Measurements from ENCODE around the gene MSMB.

Gene MSMB

DNA sequence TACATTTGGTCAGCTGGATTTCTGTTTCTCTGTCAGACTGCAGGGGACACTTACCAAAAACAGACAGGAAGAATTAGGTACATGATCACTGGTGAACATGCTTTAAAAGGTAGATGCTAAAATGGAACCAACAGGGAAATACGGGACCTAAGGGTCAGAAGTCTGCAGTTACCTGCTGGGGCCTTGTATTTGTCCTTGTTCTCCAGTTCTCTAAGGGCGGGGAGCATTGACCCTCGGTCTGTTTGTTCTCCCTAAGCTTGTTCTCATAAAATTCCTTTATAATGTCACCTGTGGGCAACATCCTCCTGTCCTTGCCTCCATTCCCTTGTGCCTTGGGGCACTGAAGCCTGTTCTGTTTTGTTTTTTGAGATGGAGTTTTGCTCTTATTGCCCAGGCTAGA is 29.8 kb upstream of the MSMB start:
- no peak overlapping the region for H3K9ac ChIP-seq (ENCODE audit: low read length)
- no peaks in the 10 kb centered on the region for H3K9me3 ChIP-seq (ENCODE audit: insufficient read depth, low read length)
- no peaks in the 10 kb centered on the region for H3K9me2 ChIP-seq (replicated peaks; ENCODE audit: insufficient read depth, low read length)
- H2AFZ ChIP-seq (ENCODE audit: low read depth, low read length, severe bottlenecking) = no peak overlapping the region
- H3K27me3 ChIP-seq (ENCODE audit: low read length) = no peaks in the 10 kb centered on the region
- H3K27ac ChIP-seq (ENCODE audit: low read depth, low read length) = no peak overlapping the region
- H3K79me2 ChIP-seq (ENCODE audit: insufficient read depth, low read length) = no peaks in the 10 kb centered on the region
- no peaks in the 10 kb centered on the region for H3K36me3 ChIP-seq (ENCODE audit: low read length)
- no peak overlapping the region for H3K4me2 ChIP-seq (ENCODE audit: low read depth, low read length, poor library complexity, severe bottlenecking)
- no peaks in the 10 kb centered on the region for H4K20me1 ChIP-seq (ENCODE audit: low read depth, low read length)
- no peak overlapping the region for H3K4me3 ChIP-seq (ENCODE audit: insufficient read depth, low read length, poor library complexity, severe bottlenecking)
- no peaks in the 10 kb centered on the region for H3F3A ChIP-seq (ENCODE audit: insufficient read depth)
- TF ChIP-seq, protein P1, sequence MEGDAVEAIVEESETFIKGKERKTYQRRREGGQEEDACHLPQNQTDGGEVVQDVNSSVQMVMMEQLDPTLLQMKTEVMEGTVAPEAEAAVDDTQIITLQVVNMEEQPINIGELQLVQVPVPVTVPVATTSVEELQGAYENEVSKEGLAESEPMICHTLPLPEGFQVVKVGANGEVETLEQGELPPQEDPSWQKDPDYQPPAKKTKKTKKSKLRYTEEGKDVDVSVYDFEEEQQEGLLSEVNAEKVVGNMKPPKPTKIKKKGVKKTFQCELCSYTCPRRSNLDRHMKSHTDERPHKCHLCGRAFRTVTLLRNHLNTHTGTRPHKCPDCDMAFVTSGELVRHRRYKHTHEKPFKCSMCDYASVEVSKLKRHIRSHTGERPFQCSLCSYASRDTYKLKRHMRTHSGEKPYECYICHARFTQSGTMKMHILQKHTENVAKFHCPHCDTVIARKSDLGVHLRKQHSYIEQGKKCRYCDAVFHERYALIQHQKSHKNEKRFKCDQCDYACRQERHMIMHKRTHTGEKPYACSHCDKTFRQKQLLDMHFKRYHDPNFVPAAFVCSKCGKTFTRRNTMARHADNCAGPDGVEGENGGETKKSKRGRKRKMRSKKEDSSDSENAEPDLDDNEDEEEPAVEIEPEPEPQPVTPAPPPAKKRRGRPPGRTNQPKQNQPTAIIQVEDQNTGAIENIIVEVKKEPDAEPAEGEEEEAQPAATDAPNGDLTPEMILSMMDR (IDR thresholded peaks at IDR 0.05; ENCODE audit: insufficient read depth, low read length, poor library complexity, severe bottlenecking) = no peak
- TF ChIP-seq EZH2phosphoT487 (conservative IDR thresholded peaks at IDR 0.05; ENCODE audit: low read length) = no peak

DNA sequence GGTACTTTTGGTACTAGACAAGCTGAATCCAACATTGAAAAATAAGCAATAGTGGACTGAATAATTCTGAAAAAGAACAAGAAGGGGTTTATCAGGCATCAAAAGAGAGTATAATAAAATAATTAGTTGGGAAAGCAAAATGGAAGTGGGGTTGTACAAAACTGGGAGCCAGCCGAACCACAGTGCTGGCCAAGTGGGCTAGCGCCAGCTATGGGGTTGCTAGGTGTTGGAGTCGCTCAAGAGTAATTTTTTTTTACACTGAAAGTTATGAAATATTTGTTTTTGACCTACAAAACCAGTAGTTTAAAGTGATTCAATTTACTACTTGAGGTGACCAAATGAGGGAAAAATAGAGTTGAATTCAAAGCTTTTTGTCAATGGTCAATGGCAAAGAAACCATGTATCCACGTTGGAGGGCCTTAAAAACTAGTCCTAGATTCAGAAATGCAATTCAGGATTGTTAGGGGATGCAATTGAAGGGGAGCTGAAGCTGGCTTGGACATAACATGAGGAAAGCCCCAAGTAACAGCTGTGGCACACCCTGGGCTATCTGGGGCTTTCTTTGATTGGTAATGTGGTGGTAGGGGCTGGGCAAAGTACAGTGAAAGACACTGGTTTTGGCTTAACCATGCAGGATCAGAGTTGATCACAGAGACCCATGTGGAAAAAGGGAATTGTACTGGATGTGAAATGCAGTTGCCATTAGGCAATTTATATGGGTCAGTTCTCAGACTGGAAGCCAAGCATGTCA is 28.3 kb upstream of the MSMB start:
- H3F3A ChIP-seq (ENCODE audit: insufficient read depth) = no peaks in the 10 kb centered on the region
- no peak overlapping the region for H3K4me3 ChIP-seq (ENCODE audit: insufficient read depth, low read length, poor library complexity, severe bottlenecking)
- TF ChIP-seq, protein P1 (IDR thresholded peaks at IDR 0.05; ENCODE audit: insufficient read depth, low read length, poor library complexity, severe bottlenecking) = no peak
- no peak for TF ChIP-seq EZH2phosphoT487 (conservative IDR thresholded peaks at IDR 0.05; ENCODE audit: low read length)
- H3K27ac ChIP-seq (ENCODE audit: low read depth, low read length) = no peak overlapping the region
- H3K27me3 ChIP-seq (ENCODE audit: low read length) = no peaks in the 10 kb centered on the region
- no peak overlapping the region for H2AFZ ChIP-seq (ENCODE audit: low read depth, low read length, severe bottlenecking)
- no peak overlapping the region for H3K9ac ChIP-seq (ENCODE audit: low read length)
- no peaks in the 10 kb centered on the region for H4K20me1 ChIP-seq (ENCODE audit: low read depth, low read length)
- no peaks in the 10 kb centered on the region for H3K9me3 ChIP-seq (ENCODE audit: insufficient read depth, low read length)
- no peaks in the 10 kb centered on the region for H3K79me2 ChIP-seq (ENCODE audit: insufficient read depth, low read length)
- H3K36me3 ChIP-seq (ENCODE audit: low read length) = no peaks in the 10 kb centered on the region
- H3K4me2 ChIP-seq (ENCODE audit: low read depth, low read length, poor library complexity, severe bottlenecking) = no peak overlapping the region
- H3K9me2 ChIP-seq (replicated peaks; ENCODE audit: insufficient read depth, low read length) = no peaks in the 10 kb centered on the region

DNA sequence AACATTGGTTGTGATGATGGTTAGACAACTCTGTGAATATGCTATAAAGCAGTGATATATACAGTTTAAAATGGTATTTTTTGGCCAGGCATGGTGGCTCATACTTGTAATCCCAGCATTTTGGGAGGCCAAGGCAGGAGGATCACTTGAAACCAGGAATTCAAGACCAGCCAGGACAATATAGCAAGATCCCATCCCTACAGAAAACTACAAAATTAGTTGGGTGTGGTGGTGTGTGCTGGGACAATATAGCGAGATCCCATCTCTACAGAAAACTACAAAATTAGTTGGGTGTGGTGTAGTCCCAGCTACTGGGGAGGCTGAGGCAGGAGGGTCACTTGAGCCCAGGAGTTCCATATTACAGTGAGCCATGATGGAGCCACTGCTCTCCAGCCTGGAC is 27.5 kb upstream of the MSMB start:
- no peaks in the 10 kb centered on the region for H4K20me1 ChIP-seq (ENCODE audit: low read depth, low read length)

More for the DNA sequence above, 27.5 kb upstream of the MSMB start:
- H3K27me3 ChIP-seq (ENCODE audit: low read length) = no peaks in the 10 kb centered on the region
- H3K36me3 ChIP-seq (ENCODE audit: low read length) = no peaks in the 10 kb centered on the region
- H3K79me2 ChIP-seq (ENCODE audit: insufficient read depth, low read length) = no peaks in the 10 kb centered on the region
- H3K27ac ChIP-seq (ENCODE audit: low read depth, low read length) = no peak overlapping the region
- no peak overlapping the region for H3K4me3 ChIP-seq (ENCODE audit: insufficient read depth, low read length, poor library complexity, severe bottlenecking)
- TF ChIP-seq, protein P1 (IDR thresholded peaks at IDR 0.05; ENCODE audit: insufficient read depth, low read length, poor library complexity, severe bottlenecking) = no peak
- no peak for TF ChIP-seq EZH2phosphoT487 (conservative IDR thresholded peaks at IDR 0.05; ENCODE audit: low read length)
- no peak overlapping the region for H2AFZ ChIP-seq (ENCODE audit: low read depth, low read length, severe bottlenecking)
- no peak overlapping the region for H3K4me2 ChIP-seq (ENCODE audit: low read depth, low read length, poor library complexity, severe bottlenecking)
- H3K9ac ChIP-seq (ENCODE audit: low read length) = no peak overlapping the region
- no peaks in the 10 kb centered on the region for H3F3A ChIP-seq (ENCODE audit: insufficient read depth)
- no peaks in the 10 kb centered on the region for H3K9me2 ChIP-seq (replicated peaks; ENCODE audit: insufficient read depth, low read length)
- H3K9me3 ChIP-seq (ENCODE audit: insufficient read depth, low read length) = no peaks in the 10 kb centered on the region

Measured in SU-DHL-6 (cell line).